ENCODE results near the gene NOVA1. TPM values are rescaled to one million over a fixed set of nuclear protein-coding genes. Genes with fewer than 3 reads are reported as not detected.

NOVA1 gene
- total RNA-seq, 1 donor from 2014 or later: 1.7 TPM

GRCh38 chr14:26577711-26578110 is 20.1 kb downstream of the NOVA1 start:
- Histone ChIP-seq H3K36me3 (ENCODE audit: control insufficient read depth, insufficient read depth, low read length) (no peaks in the 10 kb centered on the region), H3K27me3 (ENCODE audit: control insufficient read depth, insufficient read depth, low read length) (no peaks in the 10 kb centered on the region), H3K4me3 (ENCODE audit: low read depth, low read length) (no peak overlapping the region)
- no peak for TF ChIP-seq CTCF (IDR thresholded peaks at IDR 0.05; ENCODE audit: insufficient read depth, low read length, poor library complexity, severe bottlenecking)
- no peak for DNase-seq (ENCODE audit: low read depth)

GRCh38 chr14:26554069-26554772 is 43.6 kb downstream of the NOVA1 start:
- H3K4me3 ChIP-seq (ENCODE audit: low read depth, low read length): no peak overlapping the region
- H3K36me3 ChIP-seq (ENCODE audit: control insufficient read depth, insufficient read depth, low read length): no peaks in the 10 kb centered on the region
- H3K27me3 ChIP-seq (ENCODE audit: control insufficient read depth, insufficient read depth, low read length): no peaks in the 10 kb centered on the region
- no peak for DNase-seq (ENCODE audit: low read depth)
- TF ChIP-seq CTCF (IDR thresholded peaks at IDR 0.05; ENCODE audit: insufficient read depth, low read length, poor library complexity, severe bottlenecking): no peak

- H3K27me3 ChIP-seq (ENCODE audit: control insufficient read depth, insufficient read depth, low read length): no peaks in the 10 kb centered on the region
- H3K4me3 ChIP-seq (ENCODE audit: low read depth, low read length): no peak overlapping the region
- no peak for DNase-seq (ENCODE audit: low read depth)
- no peak for TF ChIP-seq CTCF (IDR thresholded peaks at IDR 0.05; ENCODE audit: insufficient read depth, low read length, poor library complexity, severe bottlenecking)
- no peaks in the 10 kb centered on the region for H3K36me3 ChIP-seq (ENCODE audit: control insufficient read depth, insufficient read depth, low read length)
These were observed 48.3 kb downstream of the NOVA1 start for GRCh38 chr14:26549571-26549970.

- no peak for DNase-seq (ENCODE audit: low read depth)
- no peak for TF ChIP-seq CTCF (IDR thresholded peaks at IDR 0.05; ENCODE audit: insufficient read depth, low read length, poor library complexity, severe bottlenecking)
- H3K36me3 ChIP-seq (ENCODE audit: control insufficient read depth, insufficient read depth, low read length): no peaks in the 10 kb centered on the region
- H3K4me3 ChIP-seq (ENCODE audit: low read depth, low read length): no peak overlapping the region
- no peaks in the 10 kb centered on the region for H3K27me3 ChIP-seq (ENCODE audit: control insufficient read depth, insufficient read depth, low read length)
These were observed 49.4 kb downstream of the NOVA1 start for GRCh38 chr14:26548406-26548805.

- Histone ChIP-seq H3K4me3 (ENCODE audit: low read depth, low read length) (no peak overlapping the region), H3K27me3 (ENCODE audit: control insufficient read depth, insufficient read depth, low read length) (no peaks in the 10 kb centered on the region), H3K36me3 (ENCODE audit: control insufficient read depth, insufficient read depth, low read length) (no peaks in the 10 kb centered on the region)
- DNase-seq (ENCODE audit: low read depth): no peak
- TF ChIP-seq CTCF (IDR thresholded peaks at IDR 0.05; ENCODE audit: insufficient read depth, low read length, poor library complexity, severe bottlenecking): no peak
These were observed 59.7 kb downstream of the NOVA1 start for GRCh38 chr14:26538176-26538575.

GRCh38 chr14:26531894-26532293 is 65.9 kb downstream of the NOVA1 start:
- Histone ChIP-seq H3K36me3 (ENCODE audit: control insufficient read depth, insufficient read depth, low read length) (no peaks in the 10 kb centered on the region), H3K27me3 (ENCODE audit: control insufficient read depth, insufficient read depth, low read length) (no peaks in the 10 kb centered on the region), H3K4me3 (ENCODE audit: low read depth, low read length) (no peak overlapping the region)
- no peak for DNase-seq (ENCODE audit: low read depth)
- TF ChIP-seq CTCF (IDR thresholded peaks at IDR 0.05; ENCODE audit: insufficient read depth, low read length, poor library complexity, severe bottlenecking): no peak
